Left ventricle myocardium inferior (tissue), 1 donor: ENCODE results near the gene P4HA2. TPM values are rescaled to one million over a fixed set of nuclear protein-coding genes. Genes with fewer than 3 reads are reported as not detected.
A peak's percentile ranks its signal among the peaks of the same experiment; 100 is the strongest.

Experiments
- DNase-seq: peaks from one replicate; pipeline ENCODE4 v3.0.0-alpha.2; 2020
- H3K27ac ChIP-seq: fragments of 200-600 bp; replicated peaks from 2 replicates; pipeline ENCODE4 v1.8.0; 2021
- H3K27me3 ChIP-seq: fragments of 200-600 bp; 2 replicates; pipeline ENCODE4 v1.8.0; 2021; ENCODE audit warnings: low read depth
- H3K36me3 ChIP-seq: fragments of 200-600 bp; 2 replicates; pipeline ENCODE4 v1.8.0; 2021
- H3K4me1 ChIP-seq: fragments of 200-600 bp; 2 replicates; pipeline ENCODE4 v1.8.0; 2021
- H3K4me3 ChIP-seq: fragments of 200-600 bp; 2 replicates; pipeline ENCODE4 v1.8.0; 2021; ENCODE audit warnings: mild to moderate bottlenecking, moderate library complexity
- H3K9me3 ChIP-seq: fragments of 200-600 bp; replicated peaks from 2 replicates; pipeline ENCODE4 v1.8.0; 2021
- CTCF ChIP-seq: fragments of 200-600 bp; IDR thresholded peaks from 2 replicates; pipeline ENCODE4 v1.8.0; 2021; ENCODE audit warnings: antibody characterized with exemption, mild to moderate bottlenecking, borderline replicate concordance
- intact Hi-C: fragments of 100-400 bp; cut with micrococcal nuclease; formaldehyde crosslinking; loops from one replicate; pipeline ENCODE4 v1.11.0; 2022
- total RNA-seq: library from RNA; stranded (reverse); fragmentation: NEBNext Ultra II Directional; extraction: Animal tissue kit (Norgen Biotek cat#: 25700); gene quantifications from one replicate; pipeline ENCODE4 v1.2.1, GENCODE V29; 2021
- donor health status: DM: no; HTN: yes; CAD: no; lungs with severe emphysema.

Gene P4HA2
- total RNA-seq, 1 donor from 2014 or later = 80.5 TPM

- no peak for TF ChIP-seq CTCF
- Histone ChIP-seq H3K36me3 (no peaks in the 10 kb centered on the region), H3K27ac (no peak overlapping the region), H3K4me3 (no peak overlapping the region), H3K27me3 (no peaks in the 10 kb centered on the region), H3K9me3 (no peaks in the 10 kb centered on the region), H3K4me1 (peaks cover 28% of the 10 kb centered on the region)
- intact Hi-C loops = no loop called here
- no peak for DNase-seq
These were observed 42.1 kb upstream of the P4HA2 start for GRCh38 chr5:132269635-132270334.

GRCh38 chr5:132268769-132269551, 41.3 kb upstream of the P4HA2 start:
- intact Hi-C loops = no loop called here
- no peak overlapping the region for H3K4me3 ChIP-seq

GRCh38 chr5:132267931-132268768, 40.5 kb upstream of the P4HA2 start:
- intact Hi-C loops = no loop called here

More at GRCh38 chr5:132268769-132269551, 41.3 kb upstream of the P4HA2 start:
- Histone ChIP-seq H3K4me1 (peaks cover 36% of the 10 kb centered on the region), H3K27me3 (no peaks in the 10 kb centered on the region), H3K27ac (no peak overlapping the region), H3K9me3 (no peaks in the 10 kb centered on the region), H3K36me3 (no peaks in the 10 kb centered on the region)
- no peak for TF ChIP-seq CTCF
- DNase-seq = no peak

GRCh38 chr5:132267166-132267739, 39.6 kb upstream of the P4HA2 start:
- no peak for DNase-seq
- no peak overlapping the region for H3K4me3 ChIP-seq
- peaks cover 39% of the 10 kb centered on the region for H3K4me1 ChIP-seq
- H3K27me3 ChIP-seq = no peaks in the 10 kb centered on the region
- peak overlapping the region; percentile 81 for H3K27ac ChIP-seq
- H3K9me3 ChIP-seq = no peaks in the 10 kb centered on the region
- TF ChIP-seq CTCF = no peak
- intact Hi-C loops = no loop called here
- H3K36me3 ChIP-seq = no peaks in the 10 kb centered on the region

More at GRCh38 chr5:132267931-132268768, 40.5 kb upstream of the P4HA2 start:
- Histone ChIP-seq H3K4me1 (peaks cover 42% of the 10 kb centered on the region), H3K36me3 (no peaks in the 10 kb centered on the region), H3K9me3 (no peaks in the 10 kb centered on the region), H3K27me3 (no peaks in the 10 kb centered on the region), H3K4me3 (no peak overlapping the region), H3K27ac (no peak overlapping the region)
- TF ChIP-seq CTCF = no peak
- DNase-seq = no peak

GRCh38 chr5:132266836-132267160, 39.1 kb upstream of the P4HA2 start:
- no peak for DNase-seq
- Histone ChIP-seq H3K4me3 (no peak overlapping the region), H3K9me3 (no peaks in the 10 kb centered on the region), H3K27ac (peak overlapping the region; percentile 81), H3K4me1 (peaks cover 43% of the 10 kb centered on the region), H3K36me3 (no peaks in the 10 kb centered on the region), H3K27me3 (no peaks in the 10 kb centered on the region)
- intact Hi-C loops = no loop called here
- no peak for TF ChIP-seq CTCF
